Measurements from ENCODE around the gene TCF19.
"Not testable (repeated sequence)": the region's sequence is repeated elsewhere in the genome, so short reads cannot be mapped to it uniquely, and the experiment has no call there.

The TCF19 gene

DNA sequence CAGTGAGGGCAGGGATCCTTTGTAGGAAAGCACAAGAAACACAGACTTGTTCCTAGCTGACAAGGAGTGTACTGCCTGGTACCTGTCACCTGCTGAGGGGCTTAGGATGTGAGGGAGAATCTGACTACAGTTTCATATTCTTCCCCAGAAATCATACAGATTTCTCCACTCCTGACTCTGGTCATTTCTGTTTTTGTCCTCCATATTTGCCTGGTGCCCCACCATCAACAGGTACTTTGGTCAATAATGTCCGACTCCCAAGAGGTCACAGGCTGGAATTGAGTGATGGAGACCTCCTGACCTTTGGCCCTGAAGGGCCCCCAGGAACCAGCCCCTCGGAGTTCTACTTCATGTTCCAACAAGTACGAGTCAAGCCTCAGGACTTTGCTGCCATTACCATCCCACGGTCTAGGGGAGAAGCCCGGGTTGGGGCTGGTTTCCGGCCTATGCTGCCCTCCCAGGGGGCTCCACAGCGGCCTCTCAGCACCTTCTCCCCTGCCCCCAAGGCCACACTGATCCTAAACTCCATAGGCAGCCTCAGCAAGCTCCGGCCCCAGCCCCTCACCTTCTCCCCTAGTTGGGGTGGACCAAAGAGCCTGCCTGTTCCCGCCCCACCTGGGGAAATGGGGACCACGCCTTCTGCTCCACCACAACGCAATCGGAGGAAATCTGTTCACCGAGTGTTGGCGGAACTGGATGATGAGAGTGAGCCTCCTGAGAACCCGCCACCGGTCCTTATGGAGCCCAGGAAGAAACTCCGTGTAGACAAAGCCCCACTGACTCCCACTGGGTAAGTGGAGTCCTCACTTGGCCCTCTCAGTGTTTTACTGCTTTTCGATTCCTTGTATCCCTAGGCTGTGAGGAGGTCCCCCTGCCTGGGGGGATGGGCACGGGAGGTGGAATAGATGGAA, 3.1 kb downstream of the TCF19 start:
- no peak for FAIRE-seq
- DNase-seq (ENCODE audit: low spot score) = no peak

DNA sequence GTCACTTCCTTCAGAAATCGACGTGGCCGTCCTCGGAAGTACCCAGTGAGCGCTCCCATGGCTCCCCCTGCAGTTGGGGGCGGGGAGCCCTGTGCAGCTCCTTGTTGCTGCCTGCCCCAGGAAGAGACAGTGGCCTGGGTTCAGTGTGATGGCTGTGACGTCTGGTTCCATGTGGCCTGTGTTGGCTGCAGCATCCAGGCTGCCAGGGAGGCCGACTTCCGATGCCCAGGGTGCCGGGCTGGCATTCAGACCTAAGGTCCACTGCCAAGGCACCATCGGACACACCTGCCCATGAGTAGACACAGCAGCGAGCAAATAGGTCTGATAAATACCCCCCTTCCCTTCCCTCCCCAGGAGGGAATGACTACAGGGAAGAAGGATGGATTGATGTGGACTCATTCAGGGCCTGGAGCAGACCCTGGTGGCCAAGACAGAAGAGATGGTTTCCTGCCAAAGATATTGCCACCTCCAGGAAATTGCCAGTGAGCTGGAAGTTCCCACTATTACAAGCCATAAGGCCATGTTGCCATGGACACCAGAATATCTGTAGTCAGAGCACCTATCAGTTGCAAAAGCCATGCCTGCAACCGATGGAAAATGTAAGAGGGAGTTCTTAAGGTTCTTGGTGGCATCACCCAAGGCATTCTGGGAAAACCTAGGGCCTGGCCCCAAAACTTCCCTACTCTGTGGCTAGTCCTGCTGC, 4.2 kb downstream of the TCF19 start:
- FAIRE-seq = no peak

DNA sequence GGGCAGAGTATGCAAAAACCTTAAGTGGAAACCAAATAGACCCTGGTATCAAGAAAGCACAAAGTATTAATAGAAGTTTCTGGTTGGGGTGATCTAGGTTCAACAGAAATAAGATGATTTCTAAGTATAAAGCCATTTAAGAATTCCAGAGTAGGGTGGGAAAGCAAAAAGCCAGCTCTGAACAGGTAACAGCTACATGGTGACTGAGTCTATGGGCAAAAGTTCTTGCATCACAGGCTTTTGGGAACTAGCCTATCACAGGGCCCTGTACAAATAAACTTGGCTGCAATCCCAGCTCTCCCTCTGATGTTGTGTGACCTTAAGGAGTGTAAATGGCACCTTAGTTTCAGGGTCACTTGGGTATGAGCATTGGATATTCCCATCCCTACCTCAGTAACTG, 5.5 kb downstream of the TCF19 start:
- FAIRE-seq (no peak), DNase-seq (ENCODE audit: low spot score) (no peak)

More for the DNA sequence above, 4.2 kb downstream of the TCF19 start:
- DNase-seq (ENCODE audit: low spot score) = no peak

DNA sequence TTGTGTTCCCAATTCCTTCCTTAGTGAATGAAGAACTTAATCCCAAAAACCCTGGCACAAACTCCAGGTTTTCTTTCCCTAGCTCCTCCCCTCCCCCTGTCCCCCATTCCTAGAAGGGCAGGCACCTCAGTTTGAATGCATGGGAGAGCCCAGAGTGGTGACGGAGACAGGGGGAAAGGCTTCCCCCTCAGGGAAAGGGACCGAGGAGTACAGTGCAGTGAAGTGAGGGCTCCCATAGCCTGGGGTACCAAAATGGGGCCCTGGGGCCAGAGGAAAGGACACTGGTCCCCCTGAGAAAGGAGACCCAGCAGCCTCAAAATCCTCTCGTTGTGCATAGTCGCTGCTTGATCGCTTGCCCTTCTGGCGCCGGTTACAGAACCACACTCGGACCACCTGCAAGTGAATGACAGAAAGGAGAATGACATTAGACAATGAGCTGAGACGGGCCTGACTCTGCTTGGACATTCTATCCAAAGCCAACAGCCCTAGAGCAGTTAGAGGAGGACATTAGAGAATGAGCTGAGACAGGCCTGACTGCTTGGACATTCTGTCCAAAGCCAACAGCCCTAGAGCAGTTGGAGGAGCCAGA, 6.2 kb downstream of the TCF19 start:
- not testable (repeated sequence) for DNase-seq (ENCODE audit: low spot score)

DNA sequence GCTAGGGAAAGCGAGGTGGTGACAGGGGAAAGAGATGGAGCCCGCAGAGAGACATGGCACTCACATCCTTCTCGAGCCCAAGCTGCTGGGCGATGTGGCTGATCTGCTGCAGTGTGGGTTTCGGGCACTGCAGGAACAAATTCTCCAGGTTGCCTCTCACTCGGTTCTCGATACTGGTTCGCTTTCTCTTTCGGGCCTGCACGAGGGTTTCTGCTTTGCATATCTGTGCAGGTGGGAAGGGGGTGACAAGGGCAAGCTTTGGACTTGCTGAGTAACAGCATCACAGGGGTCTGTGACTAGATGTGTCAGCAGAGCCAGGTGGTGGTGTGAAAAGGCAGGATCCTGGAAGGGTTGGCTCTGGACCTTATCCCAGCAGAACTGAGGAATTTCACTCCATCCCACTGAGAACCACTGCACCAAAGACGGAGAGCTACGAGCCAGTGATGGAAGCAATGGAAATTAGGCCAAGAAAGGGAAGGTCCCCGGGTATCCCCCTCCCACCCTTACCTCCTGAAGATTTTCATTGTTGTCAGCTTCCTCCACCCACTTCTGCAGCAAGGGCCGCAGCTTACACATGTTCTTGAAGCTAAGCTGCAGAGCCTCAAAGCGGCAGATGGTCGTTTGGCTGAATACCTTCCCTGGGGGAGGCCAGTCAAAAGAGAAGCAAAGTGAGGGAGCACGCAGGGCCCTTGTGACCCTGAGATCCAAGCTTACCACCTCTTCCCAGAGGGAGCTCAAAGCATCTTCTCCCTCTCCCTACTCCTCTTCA, 6.9 kb downstream of the TCF19 start:
- DNase-seq (ENCODE audit: low spot score); FAIRE-seq: not testable (repeated sequence)

More for the DNA sequence above, 6.2 kb downstream of the TCF19 start:
- FAIRE-seq = not testable (repeated sequence)

DNA sequence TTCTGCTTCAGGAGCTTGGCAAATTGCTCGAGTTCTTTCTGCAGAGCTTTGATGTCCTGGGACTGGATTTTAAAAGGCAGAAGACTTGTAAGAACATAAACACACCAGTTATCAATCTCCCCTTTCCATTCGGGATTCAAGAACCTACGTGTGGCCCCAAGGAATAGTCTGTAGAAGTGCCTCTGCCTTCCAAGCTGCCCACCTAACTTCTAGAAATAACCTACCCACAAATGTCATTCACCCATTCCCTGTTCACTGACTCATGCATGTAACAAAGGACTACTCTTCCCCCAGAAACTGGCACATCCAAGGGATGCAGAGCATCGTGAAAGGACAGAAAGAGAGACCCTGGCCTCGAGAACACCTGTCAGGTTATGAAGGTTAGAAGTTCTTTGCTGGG, 7.6 kb downstream of the TCF19 start:
- DNase-seq (ENCODE audit: low spot score) = no peak
- no peak for FAIRE-seq

DNA sequence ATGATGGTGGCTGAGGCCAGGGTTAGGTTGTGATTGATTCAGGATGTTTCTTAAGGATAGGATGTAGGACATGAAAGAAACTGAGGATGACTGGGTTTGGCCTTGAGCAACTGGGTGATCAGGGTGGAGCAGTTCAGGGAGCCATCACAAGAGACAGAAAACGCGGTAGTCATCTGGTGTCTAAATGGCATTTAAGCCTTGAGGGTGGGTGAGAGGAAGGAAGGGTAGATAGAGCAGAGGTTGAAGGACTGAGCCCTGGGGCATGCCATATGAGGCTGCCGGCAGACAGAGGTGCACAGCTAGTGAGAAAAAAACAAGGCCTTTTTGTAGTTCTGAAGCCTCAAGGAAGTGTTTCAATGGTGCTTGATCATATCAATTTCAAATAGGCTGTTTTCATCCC, 10.2 kb downstream of the TCF19 start:
- FAIRE-seq = no peak
- DNase-seq (ENCODE audit: low spot score) = no peak

DNA sequence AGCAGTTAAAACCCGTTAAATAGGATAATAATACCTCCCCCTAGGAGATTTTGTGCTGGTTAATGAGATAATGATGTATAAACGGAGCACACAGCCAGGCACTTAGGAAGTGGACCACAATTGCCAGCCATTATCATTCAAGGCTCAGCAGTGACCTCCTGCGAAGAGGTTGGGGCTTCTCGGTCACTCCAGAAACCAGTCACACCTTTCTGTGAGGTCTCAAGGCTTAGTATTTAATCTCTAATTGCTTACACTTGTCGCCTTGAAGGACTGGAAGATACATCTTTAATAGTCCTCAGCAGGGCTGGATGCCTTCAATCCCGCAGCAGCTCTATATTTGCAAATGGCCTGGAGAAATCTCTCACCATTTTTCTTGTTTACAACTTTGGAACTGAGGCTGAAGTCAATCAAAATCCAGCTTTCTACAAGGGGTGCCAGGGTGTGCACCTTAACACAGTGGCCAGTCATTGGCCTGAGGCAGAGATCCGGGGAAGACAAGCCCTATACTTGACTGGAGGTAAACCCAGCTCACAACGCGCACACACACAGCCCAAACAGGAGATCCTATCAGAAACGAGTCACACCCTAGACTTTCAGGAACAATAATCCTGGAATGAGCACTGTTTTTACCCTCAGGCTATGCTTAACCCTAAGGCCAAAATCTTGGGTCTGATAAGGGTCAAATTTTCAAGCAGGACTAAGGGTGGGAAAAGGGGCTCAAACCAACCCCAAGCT, 10.9 kb downstream of the TCF19 start:
- DNase-seq (ENCODE audit: low spot score) (no peak), FAIRE-seq (no peak)

DNA sequence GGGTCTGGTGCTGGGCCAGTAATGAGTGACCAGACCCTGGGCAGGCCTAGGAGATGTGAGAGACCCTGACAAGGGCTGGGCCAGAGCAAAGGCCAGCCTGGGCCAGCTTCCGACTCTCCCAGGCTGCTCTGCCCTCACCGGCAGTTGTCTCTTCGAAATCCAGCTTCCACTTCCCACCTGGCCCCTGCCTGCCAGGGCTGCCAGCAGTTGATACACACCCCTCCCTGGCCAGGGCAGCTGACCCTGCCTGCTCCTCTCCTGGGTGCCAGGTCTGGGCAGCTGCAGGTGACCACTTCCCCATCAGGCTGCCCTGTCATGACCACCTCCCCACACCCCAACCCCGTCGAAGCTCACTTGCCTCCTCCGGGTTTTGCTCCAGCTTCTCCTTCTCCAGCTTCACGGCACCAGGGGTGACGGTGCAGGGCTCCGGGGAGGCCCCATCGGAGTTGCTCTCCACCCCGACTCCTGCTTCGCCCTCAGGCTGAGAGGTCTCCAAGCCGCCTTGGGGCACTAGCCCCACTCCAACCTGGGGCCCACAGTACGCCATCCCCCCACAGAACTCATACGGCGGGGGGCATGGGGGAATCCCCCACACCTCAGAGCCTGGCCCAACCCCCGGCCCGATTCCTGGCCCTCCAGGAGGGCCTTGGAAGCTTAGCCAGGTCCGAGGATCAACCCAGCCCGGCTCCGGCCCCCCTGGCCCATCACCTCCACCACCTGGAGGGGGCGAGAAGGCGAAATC, 11.6 kb downstream of the TCF19 start:
- not testable (repeated sequence) for FAIRE-seq

DNA sequence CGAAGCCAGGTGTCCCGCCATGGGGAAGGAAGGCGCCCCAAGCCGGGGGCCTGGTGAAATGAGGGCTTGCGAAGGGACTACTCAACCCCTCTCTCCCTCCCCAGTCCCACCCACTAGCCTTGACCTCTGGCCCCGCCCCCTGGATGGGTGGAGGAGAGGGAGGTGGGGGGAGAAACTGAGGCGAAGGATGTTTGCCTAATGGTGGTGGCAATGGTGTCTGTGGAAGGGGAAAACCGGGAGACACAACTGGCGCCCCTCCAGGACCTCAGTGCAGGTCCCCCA, 12.2 kb downstream of the TCF19 start, which contains the start of gene POU5F1:
POU5F1 (minus strand) TSS at position 83 of the 282 bp plus-strand sequence; CDS start at position 21, 62 bp downstream.
- DNase-seq (ENCODE audit: low spot score) (no peak), FAIRE-seq (no peak)

More for the DNA sequence above, 11.6 kb downstream of the TCF19 start:
- DNase-seq (ENCODE audit: low spot score) = not testable (repeated sequence)

DNA sequence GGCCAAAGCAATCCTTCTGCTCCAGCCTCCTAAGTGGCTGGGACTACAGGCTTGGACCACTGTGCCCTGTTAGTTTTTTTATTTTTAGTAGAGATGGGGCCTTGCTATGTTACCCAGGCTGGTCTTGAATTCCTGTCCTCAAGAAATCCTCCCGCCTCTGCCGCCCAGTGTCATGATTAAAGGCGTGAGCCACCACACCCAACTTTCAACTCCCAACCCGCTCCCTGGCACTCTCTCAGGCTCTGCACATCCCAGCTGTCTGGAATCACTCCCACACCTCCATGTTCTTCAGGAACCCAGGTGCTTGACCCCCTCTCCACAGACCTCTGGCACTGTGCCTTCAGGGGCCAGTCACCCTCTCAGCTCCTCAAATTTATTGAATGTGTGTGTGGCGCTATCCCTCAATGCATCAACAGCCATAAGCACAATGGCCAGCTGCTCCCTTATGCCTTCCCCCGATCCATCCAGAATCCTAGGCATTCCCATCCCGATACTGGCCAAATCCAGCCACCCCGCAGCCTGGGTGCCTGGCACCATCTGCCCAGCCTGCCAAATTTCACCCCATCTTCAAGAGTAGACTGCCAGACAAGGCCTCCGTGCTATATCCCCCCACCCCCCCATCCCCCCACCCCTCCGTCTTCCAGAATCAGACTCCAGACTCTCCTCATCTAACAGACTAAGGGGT, 12.7 kb downstream of the TCF19 start:
- DNase-seq (ENCODE audit: low spot score) (no peak), FAIRE-seq (no peak)

DNA sequence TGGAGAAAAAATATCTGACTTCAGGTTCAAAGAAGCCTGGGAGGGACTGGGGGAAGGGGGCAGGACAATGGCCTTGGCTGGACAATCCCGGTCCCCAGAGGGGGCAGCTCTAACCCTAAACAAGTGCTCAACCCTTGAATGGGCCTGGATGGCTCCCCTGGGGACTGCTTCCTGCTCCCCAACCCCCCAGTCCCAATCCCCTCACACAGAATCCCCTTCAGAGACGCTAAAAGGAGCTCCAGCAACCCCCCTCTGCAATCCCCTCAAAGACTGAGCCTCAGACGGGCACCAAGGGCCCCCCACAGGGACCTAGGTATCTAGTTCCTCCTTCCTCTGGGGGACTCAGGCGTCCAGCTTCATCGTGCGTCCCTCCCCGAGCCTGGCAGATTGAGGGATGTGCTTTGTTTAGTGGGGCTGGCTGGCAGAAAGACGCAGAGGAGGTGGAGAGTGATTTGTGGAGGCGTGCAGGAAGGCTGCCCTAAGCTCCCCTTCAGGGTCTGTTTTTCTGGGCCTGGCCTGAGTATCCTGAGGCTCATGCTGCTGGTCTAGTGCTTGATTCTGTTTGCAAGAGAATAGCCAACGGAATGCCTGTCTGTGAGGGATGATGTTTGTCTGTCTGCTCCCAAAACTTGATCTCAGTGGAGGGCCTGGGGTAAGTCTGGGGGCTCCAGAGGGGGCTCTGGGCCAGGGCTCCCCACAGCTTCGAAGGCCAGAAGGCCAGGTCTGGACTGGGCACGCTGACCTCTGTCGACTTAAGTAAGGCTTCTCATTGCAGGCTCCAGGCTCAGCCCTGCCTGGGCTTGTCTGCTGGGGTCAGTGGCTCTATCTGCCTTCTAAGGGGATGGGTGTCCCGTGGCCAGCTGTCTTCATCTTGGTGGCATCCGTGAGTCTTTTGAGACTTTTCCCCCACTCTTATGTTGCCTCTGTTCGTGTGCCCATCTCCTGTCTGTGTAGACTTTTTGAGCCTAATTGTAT, 13.8 kb downstream of the TCF19 start:
- DNase-seq (ENCODE audit: low spot score) = no peak
- FAIRE-seq = no peak

DNA sequence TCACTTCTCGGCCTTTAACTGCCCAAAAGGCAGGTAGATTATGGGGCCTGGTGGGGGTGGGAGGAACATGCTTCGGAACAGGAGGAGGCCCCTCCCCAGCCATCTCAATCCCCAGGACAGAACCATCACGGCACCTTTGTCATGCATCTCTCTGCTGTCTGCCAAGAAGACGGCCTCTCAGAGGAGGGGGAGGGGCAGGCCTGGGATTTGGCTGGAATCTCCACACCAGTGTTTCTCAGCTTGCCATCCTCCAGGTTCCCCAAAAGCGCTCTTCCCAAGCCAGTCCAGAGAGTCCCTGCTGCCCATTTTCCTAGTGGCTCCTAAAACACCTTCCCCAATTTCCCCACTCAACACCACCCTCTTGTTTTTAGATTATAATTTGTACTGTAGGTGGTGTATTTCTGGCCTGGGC, 14.6 kb downstream of the TCF19 start:
- no peak for DNase-seq (ENCODE audit: low spot score)
- no peak for FAIRE-seq

DNA sequence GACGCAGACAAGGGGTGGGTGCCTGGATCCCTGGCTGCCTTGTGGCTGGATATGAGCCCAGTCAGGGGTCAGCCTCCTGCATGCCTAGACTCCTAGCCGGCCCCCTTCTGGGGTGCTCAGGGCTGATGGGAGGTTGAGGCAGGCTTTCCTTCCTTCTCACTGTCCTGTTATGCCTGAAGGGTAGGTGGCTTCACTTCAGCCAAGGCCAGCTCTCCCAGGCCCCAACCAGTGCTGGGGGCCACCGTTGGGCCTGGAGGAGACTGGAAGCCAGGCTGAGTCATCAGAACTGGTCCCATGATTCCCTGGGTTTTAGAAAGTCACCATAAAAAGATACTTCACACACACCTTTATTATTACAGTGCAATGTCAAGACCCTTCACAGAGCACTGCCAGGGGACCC, 15.0 kb downstream of the TCF19 start:
- no peak for FAIRE-seq
- no peak for DNase-seq (ENCODE audit: low spot score)

DNA sequence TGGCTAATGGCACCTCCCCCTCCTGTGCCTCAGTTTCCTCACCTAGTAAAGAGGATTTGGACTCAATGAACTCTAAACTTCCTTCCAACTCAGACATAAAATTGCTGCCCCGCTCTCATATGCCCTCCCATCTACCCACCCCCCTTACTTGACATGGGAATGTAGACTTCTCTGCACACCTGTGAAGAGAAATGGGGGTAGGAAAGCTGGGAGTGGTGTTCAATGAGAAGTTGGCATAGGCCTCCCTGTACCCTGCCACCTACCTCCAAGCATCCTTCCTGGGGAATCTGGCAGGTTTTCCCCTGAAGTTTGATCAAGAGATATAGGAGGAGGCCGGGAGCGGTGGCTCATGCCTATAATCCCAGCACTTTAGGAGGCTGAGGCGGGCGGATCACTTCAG, 16.0 kb downstream of the TCF19 start:
- FAIRE-seq (no peak), DNase-seq (ENCODE audit: low spot score) (no peak)

DNA sequence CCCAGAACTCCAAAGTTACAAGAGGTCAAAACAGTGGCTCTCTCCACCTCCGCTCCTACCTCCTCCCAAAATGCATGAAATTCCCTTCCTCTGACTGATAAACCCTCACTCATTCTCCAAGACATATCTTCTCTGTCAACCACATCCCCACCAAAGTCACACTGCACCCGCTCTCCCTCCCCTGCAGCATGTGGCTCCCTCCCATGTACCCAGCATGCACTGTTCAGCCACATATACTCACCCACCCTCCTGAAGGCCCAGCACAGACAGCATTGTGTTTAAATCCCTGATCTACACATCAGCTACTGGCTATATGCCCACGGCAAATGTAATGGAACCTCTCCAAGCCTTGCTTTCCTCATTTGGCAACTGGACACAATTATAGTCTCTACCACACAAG, 17.6 kb downstream of the TCF19 start:
- peak; percentile 77 for FAIRE-seq
- DNase-seq (ENCODE audit: low spot score) = peak; percentile 69

DNA sequence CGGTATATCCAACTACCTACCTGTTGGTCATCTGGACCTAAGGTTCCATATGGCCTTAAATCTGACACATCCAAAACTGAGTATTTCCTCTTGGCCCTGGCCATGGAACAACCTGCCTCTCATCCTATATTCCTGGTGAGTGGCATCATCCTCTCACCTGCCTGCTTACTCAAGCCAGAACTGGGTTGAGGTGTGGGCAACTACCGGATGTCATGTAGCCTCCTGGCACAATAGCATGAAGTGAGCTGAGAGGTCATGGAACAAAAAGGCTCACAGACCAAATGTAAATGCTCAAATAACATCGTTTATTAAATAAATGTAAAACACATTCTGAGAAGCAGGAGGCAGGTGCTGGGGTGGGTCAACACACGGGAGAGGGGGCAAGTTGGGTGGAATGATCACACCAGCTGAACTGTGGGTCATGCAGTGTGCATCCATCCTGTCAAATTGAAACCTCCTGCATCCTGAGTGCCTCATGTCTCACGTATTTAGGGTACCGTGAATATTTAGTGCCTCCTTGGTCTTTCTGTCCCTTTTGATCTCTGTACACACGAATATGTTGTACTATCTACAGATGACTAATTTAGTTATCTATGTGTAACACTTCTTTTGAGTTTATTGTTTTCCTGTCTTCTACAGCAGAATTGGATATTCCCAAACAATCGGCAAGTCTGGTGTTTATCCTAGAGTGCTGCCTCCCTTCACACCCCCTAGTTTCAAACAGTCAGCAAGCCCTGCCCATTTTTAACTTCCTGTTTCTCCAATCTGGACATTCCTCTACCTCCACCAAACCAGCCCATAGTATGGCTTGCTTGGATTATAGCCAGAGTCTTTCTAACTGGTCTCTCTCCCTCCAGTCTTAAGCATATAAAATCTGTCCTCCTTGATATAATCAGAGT, 20.0 kb downstream of the TCF19 start:
- DNase-seq (ENCODE audit: low spot score) (no peak), FAIRE-seq (peak; percentile 79)
